Endothelial cell (in vitro differentiated cells): ENCODE measurements around the gene MTLN. TPM values are rescaled to one million over a fixed set of nuclear protein-coding genes. Genes with fewer than 3 reads are reported as not detected.
"Not testable (repeated sequence)": the region's sequence is repeated elsewhere in the genome, so short reads cannot be mapped to it uniquely, and the experiment has no call there.

Experiments
- DNase-seq: peaks from one replicate; pipeline ENCODE4 v3.0.0; 2021; ENCODE audit warnings: low spot score
- H3K27ac Mint-ChIP-seq: one replicate; pipeline ENCODE4 v1.8.0; 2021; ENCODE audit warnings: mixed read lengths, inconsistent platforms; ENCODE audit not compliant: unreplicated experiment
- H3K27me3 Mint-ChIP-seq: one replicate; pipeline ENCODE4 v1.8.0; 2021; ENCODE audit warnings: mild to moderate bottlenecking, moderate library complexity, mixed read lengths, inconsistent platforms; ENCODE audit not compliant: unreplicated experiment
- H3K36me3 Mint-ChIP-seq: one replicate; pipeline ENCODE4 v1.8.0; 2021; ENCODE audit warnings: mild to moderate bottlenecking, low read depth, mixed read lengths, inconsistent platforms; ENCODE audit not compliant: unreplicated experiment
- H3K4me1 Mint-ChIP-seq: one replicate; pipeline ENCODE4 v1.8.0; 2021; ENCODE audit warnings: mild to moderate bottlenecking, mixed read lengths, inconsistent platforms; ENCODE audit not compliant: unreplicated experiment
- H3K4me3 Mint-ChIP-seq: one replicate; pipeline ENCODE4 v1.8.0; 2021; ENCODE audit warnings: mild to moderate bottlenecking, mixed read lengths, inconsistent platforms; ENCODE audit not compliant: unreplicated experiment
- H3K9me3 Mint-ChIP-seq: one replicate; pipeline ENCODE4 v1.8.0; 2021; ENCODE audit warnings: mixed read lengths, inconsistent platforms; ENCODE audit not compliant: unreplicated experiment
- CTCF ChIP-seq: fragments of 200-600 bp; sonication (generic); IDR thresholded peaks from one replicate; pipeline ENCODE4 v1.5.0; 2021; ENCODE audit warnings: antibody characterized with exemption; ENCODE audit not compliant: unreplicated experiment
- long read RNA-seq: library from polyadenylated mRNA; unstranded; transcript quantifications from one replicate; pipeline ENCODE4 v2.0.0, GENCODE V29; 2020; ENCODE audit not compliant: unreplicated experiment
- total RNA-seq: library from RNA; stranded (reverse); fragmentation: NEBNext Ultra II Directional; extraction: Animal tissue kit (Norgen Biotek cat#: 25700); gene quantifications from one replicate; pipeline ENCODE4 v1.2.1, GENCODE V29; 2021; ENCODE audit not compliant: unreplicated experiment

Gene MTLN
- total RNA-seq = 20.2 TPM
- long read RNA-seq, transcript MTLN-203 (2 exons, 441 nt) = major isoform, 11 of 11 reads
- long read RNA-seq, partial matches to known transcripts = 0 of 11 reads
- long read RNA-seq, other reads (novel, unspliced or antisense) = 0 of 11 reads

- Mint-ChIP-seq H3K9me3 (no peaks in the 10 kb centered on the region), H3K27me3 (peaks cover 2% of the 10 kb centered on the region), H3K4me3 (peak within 1 kb of the TSS; percentile 91), H3K36me3 (peaks cover 10% of the 10 kb centered on the region), H3K4me1 (peaks cover 10% of the 10 kb centered on the region), H3K27ac (peak within 1 kb of the TSS; percentile 80)
- peak; percentile 74 for DNase-seq
- no peak for TF ChIP-seq CTCF
These were observed at the start of gene MTLN for GRCh38 chr2:110211938-110212858. MTLN (minus strand) TSS chr2:110212547; CDS start chr2:110212525, 22 bp downstream.

GRCh38 chr2:110261910-110262309 lies 49.6 kb upstream of the MTLN start:
- not testable (repeated sequence) for DNase-seq, H3K4me1 Mint-ChIP-seq, H3K9me3 Mint-ChIP-seq, H3K4me3 Mint-ChIP-seq, H3K27me3 Mint-ChIP-seq, H3K36me3 Mint-ChIP-seq, H3K27ac Mint-ChIP-seq

- H3K4me1 Mint-ChIP-seq, H3K9me3 Mint-ChIP-seq, H3K4me3 Mint-ChIP-seq, H3K36me3 Mint-ChIP-seq, H3K27ac Mint-ChIP-seq, DNase-seq, H3K27me3 Mint-ChIP-seq: not testable (repeated sequence)
These were observed 35.9 kb upstream of the MTLN start for GRCh38 chr2:110248081-110248795.

GRCh38 chr2:110245488-110246435 lies 33.4 kb upstream of the MTLN start:
- not testable (repeated sequence) for H3K27ac Mint-ChIP-seq, DNase-seq, H3K36me3 Mint-ChIP-seq, H3K4me3 Mint-ChIP-seq, H3K27me3 Mint-ChIP-seq, H3K4me1 Mint-ChIP-seq, H3K9me3 Mint-ChIP-seq

- H3K27ac Mint-ChIP-seq, H3K27me3 Mint-ChIP-seq, H3K9me3 Mint-ChIP-seq, H3K36me3 Mint-ChIP-seq, H3K4me1 Mint-ChIP-seq, H3K4me3 Mint-ChIP-seq, DNase-seq: not testable (repeated sequence)
These were observed 30.9 kb upstream of the MTLN start for GRCh38 chr2:110243283-110243682.

GRCh38 chr2:110234514-110234913 lies 22.2 kb upstream of the MTLN start:
- H3K36me3 Mint-ChIP-seq, DNase-seq, H3K27ac Mint-ChIP-seq: not testable (repeated sequence)

GRCh38 chr2:110229886-110230285 lies 17.5 kb upstream of the MTLN start:
- not testable (repeated sequence) for H3K36me3 Mint-ChIP-seq, H3K9me3 Mint-ChIP-seq, H3K27me3 Mint-ChIP-seq, H3K4me3 Mint-ChIP-seq, H3K4me1 Mint-ChIP-seq, H3K27ac Mint-ChIP-seq, DNase-seq

More at GRCh38 chr2:110234514-110234913, 22.2 kb upstream of the MTLN start:
- H3K9me3 Mint-ChIP-seq, H3K4me3 Mint-ChIP-seq, H3K27me3 Mint-ChIP-seq, H3K4me1 Mint-ChIP-seq: not testable (repeated sequence)

GRCh38 chr2:110222626-110223025 lies 10.3 kb upstream of the MTLN start:
- DNase-seq, H3K9me3 Mint-ChIP-seq, H3K27me3 Mint-ChIP-seq, H3K4me3 Mint-ChIP-seq, H3K27ac Mint-ChIP-seq, H3K4me1 Mint-ChIP-seq, H3K36me3 Mint-ChIP-seq: not testable (repeated sequence)
